Left lung (tissue), 10 donors: ENCODE data around the gene GLIS1. TPM values are rescaled to one million over a fixed set of nuclear protein-coding genes. Genes with fewer than 3 reads are reported as not detected.
A peak's percentile ranks its signal among the peaks of the same experiment; 100 is the strongest.

Experiments
- ATAC-seq: fragments of 200-7000 bp; cut with Tn5 transposase; one replicate; pipeline ENCODE4 v1.9.1; 2020; ENCODE audit warnings: moderate library complexity
- DNase-seq, 4 donors: peaks; one replicate each; pipeline ENCODE4 v3.0.0-alpha.2; 2013 to 2020
- H3K27ac ChIP-seq, 2 donors: fragments of 200-600 bp; sonication (generic) in 1 of 2; one replicate each; pipeline versions ENCODE4 v1.5.0 to v1.8.0; 2020 to 2021
- H3K27me3 ChIP-seq, 2 donors: fragments of 200-600 bp; sonication (generic) in 1 of 2; one replicate each; pipeline versions ENCODE4 v1.5.0 to v1.8.0; 2020 to 2021
- H3K36me3 ChIP-seq, 2 donors: fragments of 200-600 bp; sonication (generic) in 1 of 2; one replicate each; pipeline versions ENCODE4 v1.5.0 to v1.8.0; 2020 to 2021
- H3K4me1 ChIP-seq, 2 donors: fragments of 200-600 bp; one replicate each; pipeline ENCODE4 v1.8.0; 2021
- H3K4me3 ChIP-seq, 2 donors: fragments of 200-600 bp; sonication (generic) in 1 of 2; one replicate each; pipeline versions ENCODE4 v1.5.0 to v1.8.0; 2020 to 2021; ENCODE audit warnings: mild to moderate bottlenecking in 1 of 2
- H3K9me3 ChIP-seq, 2 donors: fragments of 200-600 bp; sonication (generic) in 1 of 2; one replicate each; pipeline versions ENCODE4 v1.5.0 to v1.8.0; 2020 to 2021
- intact Hi-C, 2 donors: fragments of 100-400 bp; cut with DNase I; formaldehyde crosslinking; loops; one replicate each; pipeline versions ENCODE4 v1.11.2 to v1.14.2; 2022
- polyA plus RNA-seq, 6 donors: library from polyadenylated mRNA; unstranded; fragments of 120-200 nt; gene quantifications; one replicate each; pipeline ENCODE4 v1.2.1, GENCODE V29; 2013; ENCODE audit not compliant: insufficient read length in 6 of 6
- total RNA-seq, 2 donors: library from RNA; stranded (reverse); fragmentation: NEBNext Ultra II Directional; extraction: Animal tissue kit (Norgen Biotek cat#: 25700); gene quantifications; one replicate each; pipeline ENCODE4 v1.2.1, GENCODE V29; 2021
- TF ChIP-seq, protein P1 (sequence below), 2 donors: fragments of 200-600 bp; sonication (generic) in 1 of 2; IDR thresholded peaks; one replicate each; pipeline versions ENCODE4 v1.5.0 to v1.8.0; 2021; ENCODE audit warnings: antibody characterized with exemption in 2 of 2
- donor health status: DM: no; HTN: yes; CAD: no.
- donor health status: DM: no; HTN: no; CAD: no.

GLIS1 gene
- total and polyA plus RNA-seq, 8 donors = 0.06 to 0.16 (median 0.12) TPM; not detected in 4

DNA sequence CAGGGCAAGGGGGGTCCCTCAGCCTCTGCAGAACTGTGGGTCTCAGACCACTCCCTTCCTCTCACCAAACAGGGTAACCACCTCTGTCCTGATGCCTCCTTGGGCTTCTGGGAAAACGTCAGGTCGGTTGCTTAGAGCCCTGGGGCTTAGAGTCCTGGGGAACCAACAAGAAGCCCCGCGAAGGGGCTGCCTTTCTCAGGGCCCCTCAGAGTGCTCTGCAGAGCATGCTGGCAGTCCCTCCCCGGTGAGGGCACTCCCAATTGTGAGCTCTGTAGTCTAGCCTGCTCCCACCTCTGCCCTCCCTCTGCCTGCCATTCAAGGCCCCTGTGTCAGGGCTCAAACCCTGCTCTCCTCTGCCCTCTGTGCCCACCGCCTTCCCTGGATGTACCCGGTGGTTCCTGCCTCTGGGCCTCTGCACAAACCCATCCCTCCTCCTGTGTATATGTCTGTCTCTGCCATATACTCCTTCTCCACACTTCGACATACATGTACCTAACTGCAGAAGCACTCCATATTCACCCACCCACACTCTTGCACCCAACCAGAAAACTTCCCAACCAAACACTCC lies 187.5 kb downstream of the GLIS1 start:
- ATAC-seq (no peak), DNase-seq (peak in 2 of 4 donors; percentile 29 to 42)
- Histone ChIP-seq H3K36me3 (no peaks in the 10 kb centered on the region), H3K4me3 (no peak overlapping the region), H3K9me3 (no peaks in the 10 kb centered on the region), H3K27ac (no peak overlapping the region), H3K27me3 (no peaks in the 10 kb centered on the region), H3K4me1 (peaks cover 9 to 14% of the 10 kb centered on the region in 2 donors)
- intact Hi-C loops = no loop called here
- TF ChIP-seq, protein P1, sequence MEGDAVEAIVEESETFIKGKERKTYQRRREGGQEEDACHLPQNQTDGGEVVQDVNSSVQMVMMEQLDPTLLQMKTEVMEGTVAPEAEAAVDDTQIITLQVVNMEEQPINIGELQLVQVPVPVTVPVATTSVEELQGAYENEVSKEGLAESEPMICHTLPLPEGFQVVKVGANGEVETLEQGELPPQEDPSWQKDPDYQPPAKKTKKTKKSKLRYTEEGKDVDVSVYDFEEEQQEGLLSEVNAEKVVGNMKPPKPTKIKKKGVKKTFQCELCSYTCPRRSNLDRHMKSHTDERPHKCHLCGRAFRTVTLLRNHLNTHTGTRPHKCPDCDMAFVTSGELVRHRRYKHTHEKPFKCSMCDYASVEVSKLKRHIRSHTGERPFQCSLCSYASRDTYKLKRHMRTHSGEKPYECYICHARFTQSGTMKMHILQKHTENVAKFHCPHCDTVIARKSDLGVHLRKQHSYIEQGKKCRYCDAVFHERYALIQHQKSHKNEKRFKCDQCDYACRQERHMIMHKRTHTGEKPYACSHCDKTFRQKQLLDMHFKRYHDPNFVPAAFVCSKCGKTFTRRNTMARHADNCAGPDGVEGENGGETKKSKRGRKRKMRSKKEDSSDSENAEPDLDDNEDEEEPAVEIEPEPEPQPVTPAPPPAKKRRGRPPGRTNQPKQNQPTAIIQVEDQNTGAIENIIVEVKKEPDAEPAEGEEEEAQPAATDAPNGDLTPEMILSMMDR (IDR thresholded peaks at IDR 0.05) = no peak

DNA sequence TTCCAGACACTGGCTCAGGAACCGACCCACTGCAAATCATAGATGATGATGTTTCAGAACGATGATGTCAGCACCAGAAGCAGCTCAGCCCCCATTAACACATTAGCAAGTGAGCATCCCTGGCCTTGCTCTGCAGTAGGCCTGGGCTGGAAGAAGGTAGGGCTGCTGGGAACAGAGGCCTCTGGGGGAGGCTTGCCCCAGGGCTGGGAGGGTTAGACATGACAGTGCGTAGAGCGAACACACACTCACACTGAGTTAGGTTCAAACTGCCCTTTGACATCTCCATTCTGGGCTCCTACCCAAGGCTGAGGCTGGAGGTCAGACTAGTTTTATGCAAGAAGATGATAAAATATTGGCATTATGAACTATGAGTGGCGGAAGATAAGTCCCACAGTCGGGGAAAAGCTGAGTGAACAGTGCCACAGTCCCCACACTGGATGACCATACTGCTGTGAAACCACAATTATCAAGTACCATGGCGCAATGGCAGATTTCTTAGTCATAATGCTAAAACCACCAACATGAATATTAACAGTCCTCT lies 188.7 kb downstream of the GLIS1 start:
- ATAC-seq (peak; percentile 42), DNase-seq (peak in 2 of 4 donors; percentile 23 to 31)
- Histone ChIP-seq H3K9me3 (no peaks in the 10 kb centered on the region), H3K4me1 (peaks cover 9 to 14% of the 10 kb centered on the region in 2 donors), H3K36me3 (no peaks in the 10 kb centered on the region), H3K4me3 (no peak overlapping the region), H3K27me3 (no peaks in the 10 kb centered on the region), H3K27ac (no peak overlapping the region)
- TF ChIP-seq, protein P1 (IDR thresholded peaks at IDR 0.05) = no peak
- intact Hi-C loops = no loop called here

DNA sequence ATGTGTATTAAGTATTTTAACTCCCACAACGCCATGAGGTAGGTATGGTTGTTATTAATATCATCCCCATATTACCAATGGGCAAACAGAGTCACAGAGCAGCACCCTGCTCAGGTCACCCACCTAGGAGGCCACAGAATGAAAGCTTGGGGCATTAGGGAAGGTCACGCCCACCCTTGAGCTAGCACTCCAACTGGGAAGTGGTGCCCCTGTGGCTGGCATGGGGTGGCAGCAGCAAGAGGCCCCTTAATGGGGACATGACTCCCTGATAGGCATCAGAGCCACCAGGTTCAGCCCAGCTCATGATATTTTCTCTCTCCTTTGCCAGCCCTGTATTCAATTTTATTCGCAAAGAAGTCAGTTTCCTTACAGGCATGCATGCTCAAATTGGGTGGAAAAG lies 189.2 kb downstream of the GLIS1 start:
- no peaks in the 10 kb centered on the region for H3K36me3 ChIP-seq
- H3K4me3 ChIP-seq = no peak overlapping the region
- peak in 1 of 4 donors; percentile 12 for DNase-seq
- H3K9me3 ChIP-seq = no peaks in the 10 kb centered on the region
- ATAC-seq = no peak
- intact Hi-C loops = no loop called here
- H3K27me3 ChIP-seq = no peaks in the 10 kb centered on the region
- H3K4me1 ChIP-seq = peaks cover 9 to 14% of the 10 kb centered on the region in 2 donors
- TF ChIP-seq, protein P1 (IDR thresholded peaks at IDR 0.05) = no peak
- no peak overlapping the region for H3K27ac ChIP-seq

DNA sequence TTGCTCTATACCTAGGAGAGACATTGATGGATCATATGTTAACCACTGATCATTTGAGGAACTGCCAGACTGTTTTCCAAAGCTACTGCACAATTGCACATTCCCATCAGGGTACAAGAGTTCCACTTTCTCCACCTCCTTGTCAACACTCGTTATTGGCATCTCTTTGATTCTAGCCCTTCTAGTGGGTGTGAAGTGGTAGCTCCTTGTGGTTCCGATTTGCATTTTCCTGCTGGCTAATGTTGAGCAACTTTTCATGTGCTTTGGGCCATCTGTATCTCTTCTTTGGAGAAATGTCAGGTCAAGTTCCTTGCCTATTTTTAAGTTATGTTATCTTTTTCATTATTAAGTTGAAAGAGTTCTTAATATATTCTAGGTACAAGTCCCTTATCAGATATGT lies 189.7 kb downstream of the GLIS1 start:
- peak; percentile 70 for ATAC-seq
- intact Hi-C loops = no loop called here
- DNase-seq = peak in 1 of 4 donors; percentile 19
- H3K27ac ChIP-seq = no peak overlapping the region
- H3K4me1 ChIP-seq = peaks cover 9 to 14% of the 10 kb centered on the region in 2 donors
- no peaks in the 10 kb centered on the region for H3K9me3 ChIP-seq
- TF ChIP-seq, protein P1 (IDR thresholded peaks at IDR 0.05) = no peak
- H3K36me3 ChIP-seq = no peaks in the 10 kb centered on the region
- H3K27me3 ChIP-seq = peaks cover 0 to 3% of the 10 kb centered on the region in 2 donors
- no peak overlapping the region for H3K4me3 ChIP-seq

DNA sequence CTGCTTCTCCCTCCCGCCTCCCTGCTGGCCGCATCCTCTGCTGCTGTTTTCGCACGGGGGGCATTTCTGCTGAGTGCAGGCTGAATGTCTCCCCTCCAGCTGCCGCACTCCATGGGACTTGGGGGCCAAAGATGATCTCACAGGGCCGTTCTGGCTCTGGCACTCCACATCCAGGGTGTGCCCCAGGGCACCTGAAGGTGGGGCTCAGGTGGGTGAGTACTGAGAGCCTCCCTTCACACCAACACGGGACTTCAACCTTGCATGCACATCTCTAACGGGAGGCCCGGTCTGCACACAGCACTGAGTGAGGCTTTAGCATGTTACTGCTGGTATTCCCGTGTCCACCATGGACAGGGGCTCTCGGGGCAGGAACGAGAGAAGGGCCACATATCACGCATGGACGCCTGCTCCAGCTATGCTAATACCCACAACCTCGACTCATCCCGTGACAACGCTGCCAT lies 190.9 kb downstream of the GLIS1 start:
- intact Hi-C loops = no loop called here
- Histone ChIP-seq H3K36me3 (no peaks in the 10 kb centered on the region), H3K9me3 (no peaks in the 10 kb centered on the region), H3K4me1 (peaks cover 9 to 14% of the 10 kb centered on the region in 2 donors), H3K27me3 (peaks cover 0 to 4% of the 10 kb centered on the region in 2 donors), H3K27ac (no peak overlapping the region), H3K4me3 (no peak overlapping the region)
- ATAC-seq (no peak), DNase-seq (peak in 2 of 4 donors; percentile 26 to 46)
- TF ChIP-seq, protein P1 (IDR thresholded peaks at IDR 0.05) = no peak
